ENCODE data around the gene S1PR4.
A peak's percentile ranks its signal among the peaks of the same experiment; 100 is the strongest.
"Not testable (repeated sequence)": the region's sequence is repeated elsewhere in the genome, so short reads cannot be mapped to it uniquely, and the experiment has no call there.

Gene S1PR4

GRCh38 chr19:3154447-3154846 lies 24.1 kb upstream of the S1PR4 start:
- not testable (repeated sequence) for H3K4me3 ChIP-seq (ENCODE audit: low read depth, low read length); H3K36me3 ChIP-seq (ENCODE audit: control insufficient read depth, insufficient read depth, low read length); H3K27me3 ChIP-seq (ENCODE audit: control insufficient read depth, insufficient read depth, low read length); H3K9me3 ChIP-seq (ENCODE audit: control insufficient read depth, insufficient read depth, low read length); H3K9ac ChIP-seq (ENCODE audit: low read depth, low read length); H3K4me1 ChIP-seq (ENCODE audit: control insufficient read depth, insufficient read depth, low read length)

DNA sequence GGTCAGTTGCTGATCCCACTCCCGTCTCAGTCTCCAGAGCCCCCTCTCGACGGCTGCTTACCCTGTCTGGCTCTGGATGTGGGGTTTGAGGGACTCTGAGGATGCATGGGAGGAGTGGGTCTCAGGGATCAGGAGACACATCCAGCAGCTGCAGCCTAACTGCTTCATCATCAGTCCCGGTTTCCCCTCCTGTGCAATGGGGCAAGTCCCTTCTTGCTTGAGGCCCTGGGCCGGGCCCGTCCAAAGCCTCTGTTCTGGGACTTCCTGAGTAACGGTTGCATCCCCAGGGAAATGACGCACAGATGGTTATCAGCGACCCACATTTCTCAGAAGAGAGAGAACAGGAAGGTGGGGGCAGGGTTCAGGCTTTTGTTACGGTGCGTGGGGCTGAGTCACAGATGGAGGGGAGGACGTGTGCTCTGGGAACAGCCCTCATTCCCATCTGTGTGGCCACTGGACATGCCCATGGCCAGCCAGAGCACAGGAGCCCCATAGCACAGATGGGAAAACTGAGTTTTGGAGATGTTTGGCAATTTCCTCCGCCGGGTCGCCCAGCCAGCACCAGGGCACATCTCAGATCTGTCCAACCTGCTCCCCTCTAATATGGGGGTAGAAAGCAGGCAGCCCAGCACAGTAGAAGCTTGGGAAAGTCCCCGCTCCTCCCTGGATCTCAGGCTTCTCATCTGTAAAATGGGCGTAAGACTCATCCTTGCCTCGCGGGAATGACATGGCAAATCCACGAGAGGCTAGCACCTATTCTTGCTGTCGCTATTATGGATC lies 23.4 kb upstream of the S1PR4 start:
- Histone ChIP-seq H3K9ac (ENCODE audit: low read depth, low read length) (no peak overlapping the region), H3K9me3 (ENCODE audit: control insufficient read depth, insufficient read depth, low read length) (no peaks in the 10 kb centered on the region), H3K4me3 (ENCODE audit: low read depth, low read length) (no peak overlapping the region), H3K27me3 (ENCODE audit: control insufficient read depth, insufficient read depth, low read length) (no peaks in the 10 kb centered on the region), H3K36me3 (ENCODE audit: control insufficient read depth, insufficient read depth, low read length) (no peaks in the 10 kb centered on the region), H3K4me1 (ENCODE audit: control insufficient read depth, insufficient read depth, low read length) (no peaks in the 10 kb centered on the region)

- H3K27me3 ChIP-seq (ENCODE audit: control insufficient read depth, insufficient read depth, low read length): no peaks in the 10 kb centered on the region
- no peak overlapping the region for H3K9ac ChIP-seq (ENCODE audit: low read depth, low read length)
- H3K36me3 ChIP-seq (ENCODE audit: control insufficient read depth, insufficient read depth, low read length): no peaks in the 10 kb centered on the region
- H3K4me1 ChIP-seq (ENCODE audit: control insufficient read depth, insufficient read depth, low read length): no peaks in the 10 kb centered on the region
- H3K4me3 ChIP-seq (ENCODE audit: low read depth, low read length): no peak overlapping the region
- H3K9me3 ChIP-seq (ENCODE audit: control insufficient read depth, insufficient read depth, low read length): no peaks in the 10 kb centered on the region
Observed at GRCh38 chr19:3157096-3157845, 21.3 kb upstream of the S1PR4 start.

GRCh38 chr19:3159565-3159964 lies 19.0 kb upstream of the S1PR4 start:
- no peaks in the 10 kb centered on the region for H3K36me3 ChIP-seq (ENCODE audit: control insufficient read depth, insufficient read depth, low read length)
- no peak overlapping the region for H3K9ac ChIP-seq (ENCODE audit: low read depth, low read length)
- H3K4me1 ChIP-seq (ENCODE audit: control insufficient read depth, insufficient read depth, low read length): no peaks in the 10 kb centered on the region

GRCh38 chr19:3160219-3160618 lies 18.4 kb upstream of the S1PR4 start:
- peaks cover 3% of the 10 kb centered on the region for H3K27me3 ChIP-seq (ENCODE audit: control insufficient read depth, insufficient read depth, low read length)
- H3K9me3 ChIP-seq (ENCODE audit: control insufficient read depth, insufficient read depth, low read length): no peaks in the 10 kb centered on the region
- no peak overlapping the region for H3K9ac ChIP-seq (ENCODE audit: low read depth, low read length)
- H3K4me3 ChIP-seq (ENCODE audit: low read depth, low read length): no peak overlapping the region
- no peaks in the 10 kb centered on the region for H3K36me3 ChIP-seq (ENCODE audit: control insufficient read depth, insufficient read depth, low read length)
- H3K4me1 ChIP-seq (ENCODE audit: control insufficient read depth, insufficient read depth, low read length): no peaks in the 10 kb centered on the region

More at GRCh38 chr19:3159565-3159964, 19.0 kb upstream of the S1PR4 start:
- H3K9me3 ChIP-seq (ENCODE audit: control insufficient read depth, insufficient read depth, low read length): no peaks in the 10 kb centered on the region
- H3K27me3 ChIP-seq (ENCODE audit: control insufficient read depth, insufficient read depth, low read length): peaks cover 3% of the 10 kb centered on the region
- no peak overlapping the region for H3K4me3 ChIP-seq (ENCODE audit: low read depth, low read length)

DNA sequence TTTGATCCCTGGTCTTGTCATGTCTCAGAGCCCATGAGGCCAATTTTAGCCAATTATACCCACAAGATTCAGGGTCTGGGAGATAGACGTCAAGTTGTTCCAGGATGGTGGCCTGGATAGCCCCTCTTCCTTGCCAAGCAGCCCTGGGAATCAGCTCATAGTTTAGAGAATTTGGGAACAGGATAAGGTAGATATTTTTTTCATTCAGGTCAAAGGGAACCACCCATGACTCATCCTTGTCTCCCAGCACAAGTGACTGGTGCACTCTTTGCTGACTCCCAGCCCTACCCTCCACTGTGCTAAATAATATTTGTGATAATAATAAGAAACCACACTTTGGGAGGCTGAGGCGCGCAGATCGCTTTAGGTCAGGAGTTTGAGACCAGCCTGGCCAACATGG lies 17.1 kb upstream of the S1PR4 start:
- Histone ChIP-seq H3K4me3 (ENCODE audit: low read depth, low read length) (no peak overlapping the region), H3K9me3 (ENCODE audit: control insufficient read depth, insufficient read depth, low read length) (no peaks in the 10 kb centered on the region), H3K9ac (ENCODE audit: low read depth, low read length) (no peak overlapping the region), H3K36me3 (ENCODE audit: control insufficient read depth, insufficient read depth, low read length) (no peaks in the 10 kb centered on the region), H3K27me3 (ENCODE audit: control insufficient read depth, insufficient read depth, low read length) (peaks cover 3% of the 10 kb centered on the region), H3K4me1 (ENCODE audit: control insufficient read depth, insufficient read depth, low read length) (no peaks in the 10 kb centered on the region)

DNA sequence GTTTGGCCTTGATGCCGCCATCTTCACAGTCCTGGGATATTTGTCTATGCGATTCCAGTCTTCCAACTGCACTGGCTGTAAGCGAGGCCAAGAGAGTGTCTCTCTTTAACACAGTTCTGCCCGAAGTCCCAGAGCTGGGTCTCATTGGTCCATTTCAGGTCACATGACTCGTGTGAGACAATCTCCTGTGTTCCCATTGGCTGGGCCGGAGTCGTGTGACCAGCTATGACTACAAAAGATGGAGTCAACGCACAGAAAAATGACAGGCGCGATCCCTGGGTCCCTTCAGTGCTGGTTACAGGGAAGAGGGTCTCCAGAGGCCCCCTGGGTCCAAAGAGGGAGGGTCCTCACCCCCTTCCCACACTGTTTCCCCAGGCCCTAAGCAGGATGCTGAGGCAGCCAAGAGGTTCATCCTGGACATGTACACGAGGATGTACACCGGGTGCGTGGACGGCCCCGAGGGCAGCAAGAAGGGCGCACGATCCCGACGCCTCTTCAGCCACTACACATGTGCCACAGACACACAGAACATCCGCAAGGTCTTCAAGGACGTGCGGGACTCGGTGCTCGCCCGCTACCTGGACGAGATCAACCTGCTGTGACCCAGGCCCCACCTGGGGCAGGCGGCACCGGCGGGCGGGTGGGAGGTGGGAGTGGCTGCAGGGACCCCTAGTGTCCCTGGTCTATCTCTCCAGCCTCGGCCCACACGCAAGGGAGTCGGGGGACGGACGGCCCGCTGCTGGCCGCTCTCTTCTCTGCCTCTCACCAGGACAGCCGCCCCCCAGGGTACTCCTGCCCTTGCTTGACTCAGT lies 15.9 kb upstream of the S1PR4 start:
- H3K4me3 ChIP-seq (ENCODE audit: low read depth, low read length): no peak overlapping the region
- H3K36me3 ChIP-seq (ENCODE audit: control insufficient read depth, insufficient read depth, low read length): no peaks in the 10 kb centered on the region
- H3K27me3 ChIP-seq (ENCODE audit: control insufficient read depth, insufficient read depth, low read length): peaks cover 3% of the 10 kb centered on the region
- no peaks in the 10 kb centered on the region for H3K9me3 ChIP-seq (ENCODE audit: control insufficient read depth, insufficient read depth, low read length)
- no peaks in the 10 kb centered on the region for H3K4me1 ChIP-seq (ENCODE audit: control insufficient read depth, insufficient read depth, low read length)
- H3K9ac ChIP-seq (ENCODE audit: low read depth, low read length): no peak overlapping the region

DNA sequence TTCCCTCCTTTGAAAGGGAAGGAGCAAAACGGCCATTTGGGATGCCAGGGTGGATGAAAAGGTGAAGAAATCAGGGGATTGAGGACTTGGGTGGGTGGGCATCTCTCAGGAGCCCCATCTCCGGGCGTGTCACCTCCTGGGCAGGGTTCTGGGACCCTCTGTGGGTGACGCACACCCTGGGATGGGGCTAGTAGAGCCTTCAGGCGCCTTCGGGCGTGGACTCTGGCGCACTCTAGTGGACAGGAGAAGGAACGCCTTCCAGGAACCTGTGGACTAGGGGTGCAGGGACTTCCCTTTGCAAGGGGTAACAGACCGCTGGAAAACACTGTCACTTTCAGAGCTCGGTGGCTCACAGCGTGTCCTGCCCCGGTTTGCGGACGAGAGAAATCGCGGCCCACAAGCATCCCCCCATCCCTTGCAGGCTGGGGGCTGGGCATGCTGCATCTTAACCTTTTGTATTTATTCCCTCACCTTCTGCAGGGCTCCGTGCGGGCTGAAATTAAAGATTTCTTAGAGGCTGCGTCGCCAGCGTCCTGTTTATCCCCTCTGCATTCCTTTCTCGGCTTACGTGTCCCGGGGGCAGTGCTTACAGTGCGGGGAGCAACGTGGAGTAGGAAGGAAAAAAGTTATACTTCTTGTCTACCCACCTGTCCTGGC lies 15.2 kb upstream of the S1PR4 start:
- no peaks in the 10 kb centered on the region for H3K36me3 ChIP-seq (ENCODE audit: control insufficient read depth, insufficient read depth, low read length)
- H3K9ac ChIP-seq (ENCODE audit: low read depth, low read length): no peak overlapping the region
- H3K27me3 ChIP-seq (ENCODE audit: control insufficient read depth, insufficient read depth, low read length): peaks cover 3% of the 10 kb centered on the region
- H3K9me3 ChIP-seq (ENCODE audit: control insufficient read depth, insufficient read depth, low read length): no peaks in the 10 kb centered on the region
- H3K4me3 ChIP-seq (ENCODE audit: low read depth, low read length): peak overlapping the region; percentile 36
- H3K4me1 ChIP-seq (ENCODE audit: control insufficient read depth, insufficient read depth, low read length): no peaks in the 10 kb centered on the region

DNA sequence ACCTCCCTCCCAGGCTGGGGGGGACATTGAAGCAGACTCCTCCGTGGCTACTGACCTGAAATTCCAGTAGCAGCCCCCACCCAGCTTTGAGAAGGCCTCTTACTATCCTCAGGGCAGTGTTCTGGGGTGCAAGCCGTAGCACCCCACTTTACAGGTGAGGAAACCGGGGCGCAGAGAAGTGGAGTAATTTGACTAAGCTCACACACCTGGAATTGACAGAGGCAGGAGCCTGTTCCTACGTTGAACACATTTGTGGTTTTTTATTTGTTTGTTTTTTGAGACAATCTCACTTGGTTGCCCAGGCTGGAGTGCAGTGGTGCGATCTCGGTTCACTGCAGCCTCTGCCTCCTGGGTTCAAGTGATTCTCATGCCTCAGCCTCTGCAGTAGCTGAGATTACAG lies 14.6 kb upstream of the S1PR4 start:
- no peaks in the 10 kb centered on the region for H3K4me1 ChIP-seq (ENCODE audit: control insufficient read depth, insufficient read depth, low read length)
- H3K27me3 ChIP-seq (ENCODE audit: control insufficient read depth, insufficient read depth, low read length): peaks cover 3% of the 10 kb centered on the region
- H3K36me3 ChIP-seq (ENCODE audit: control insufficient read depth, insufficient read depth, low read length): no peaks in the 10 kb centered on the region
- H3K9me3 ChIP-seq (ENCODE audit: control insufficient read depth, insufficient read depth, low read length): no peaks in the 10 kb centered on the region
- no peak overlapping the region for H3K4me3 ChIP-seq (ENCODE audit: low read depth, low read length)
- no peak overlapping the region for H3K9ac ChIP-seq (ENCODE audit: low read depth, low read length)

DNA sequence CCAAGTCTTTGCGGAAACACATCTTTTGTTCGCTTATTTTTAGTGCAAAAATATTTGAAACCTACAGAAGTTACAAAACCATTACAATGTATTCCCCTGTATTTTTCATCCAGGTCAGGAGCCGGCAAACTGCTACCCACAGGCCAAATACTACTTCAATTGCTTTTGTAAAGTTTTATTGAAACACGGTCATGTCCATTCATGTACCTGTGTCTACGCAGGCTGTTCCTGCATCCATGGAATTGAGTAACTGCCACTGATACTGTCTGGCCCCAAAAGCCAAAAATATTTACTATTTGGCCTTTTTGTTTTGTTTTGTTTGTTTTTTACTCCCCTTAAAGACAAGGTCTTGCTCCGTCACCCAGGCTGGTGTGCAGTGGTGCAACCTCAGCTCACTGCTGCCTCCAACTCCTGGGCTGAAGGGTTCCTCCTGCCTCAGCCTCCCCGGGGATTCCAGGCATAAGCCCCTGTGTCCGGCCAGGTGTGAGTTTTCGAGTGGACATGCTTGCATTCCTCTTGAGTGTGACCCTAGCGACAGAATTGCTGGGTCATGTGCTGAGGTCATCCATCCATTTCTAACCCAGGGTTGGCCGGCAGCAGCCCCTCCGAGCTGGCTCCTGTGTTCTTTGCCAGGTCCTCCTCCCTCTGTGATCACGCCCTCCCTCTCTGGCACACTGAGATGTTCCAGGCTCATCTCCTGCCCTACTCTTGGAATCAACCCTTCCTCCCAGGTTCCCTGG lies 10.9 kb upstream of the S1PR4 start:
- H3K36me3 ChIP-seq (ENCODE audit: control insufficient read depth, insufficient read depth, low read length): no peaks in the 10 kb centered on the region
- H3K9me3 ChIP-seq (ENCODE audit: control insufficient read depth, insufficient read depth, low read length): no peaks in the 10 kb centered on the region
- no peak overlapping the region for H3K4me3 ChIP-seq (ENCODE audit: low read depth, low read length)
- H3K27me3 ChIP-seq (ENCODE audit: control insufficient read depth, insufficient read depth, low read length): peaks cover 3% of the 10 kb centered on the region
- H3K4me1 ChIP-seq (ENCODE audit: control insufficient read depth, insufficient read depth, low read length): no peaks in the 10 kb centered on the region
- no peak overlapping the region for H3K9ac ChIP-seq (ENCODE audit: low read depth, low read length)
